Gastrocnemius medialis (tissue), 4 donors: ENCODE results near the gene AIF1L. TPM values are rescaled to one million over a fixed set of nuclear protein-coding genes. Genes with fewer than 3 reads are reported as not detected.

Source experiments
- ATAC-seq, 2 donors: fragments of 150-250 bp; one replicate each; pipeline ENCODE4 v1.9.1; 2016
- DNase-seq, 2 donors: peaks; one replicate each; pipeline ENCODE4 v3.0.0-alpha.2; 2019
- H3K27ac ChIP-seq, 4 donors: fragments of 200-600 bp; sonication (generic); 1 replicate in 1 of 4; 2 replicates in 3 of 4; pipeline ENCODE4 v1.5.1; 2016 to 2018; ENCODE audit warnings: mild to moderate bottlenecking in 2 of 4, moderate library complexity in 1 of 4
- H3K27me3 ChIP-seq, 3 donors: fragments of 200-600 bp; sonication (generic) in 2 of 3; 1 replicate in 1 of 3; 2 replicates in 2 of 3; pipeline versions ENCODE4 v1.5.1 to v1.6.0; 2016 to 2019; ENCODE audit warnings: mild to moderate bottlenecking in 1 of 3, moderate library complexity in 1 of 3
- H3K36me3 ChIP-seq, 2 donors: fragments of 200-600 bp; sonication (generic) in 1 of 2; one replicate each; pipeline ENCODE4 v1.5.1; 2017 to 2018
- H3K4me1 ChIP-seq, 2 donors: fragments of 200-600 bp; sonication (generic) in 1 of 2; one replicate each; pipeline ENCODE4 v1.5.1; 2016 to 2017; ENCODE audit warnings: mild to moderate bottlenecking in 2 of 2
- H3K4me3 ChIP-seq, 4 donors: fragments of 200-600 bp; sonication (generic) in 3 of 4; 1 replicate in 1 of 4; 2 replicates in 3 of 4; pipeline ENCODE4 v1.5.1; 2016 to 2019; ENCODE audit warnings: mild to moderate bottlenecking in 2 of 4
- H3K9me3 ChIP-seq, 3 donors: fragments of 200-600 bp; sonication (generic) in 2 of 3; 1 replicate in 1 of 3; 2 replicates in 2 of 3; pipeline ENCODE4 v1.5.1; 2016 to 2019
- POLR2A ChIP-seq, 2 donors: fragments of 450-650 bp; IDR thresholded peaks; one replicate each; pipeline ENCODE4 v1.6.1; 2017; ENCODE audit warnings: antibody characterized with exemption in 2 of 2, mild to moderate bottlenecking in 2 of 2, moderate library complexity in 2 of 2
- in situ Hi-C, 4 donors: fragments of 200-750 bp; cut with MboI; loops; one replicate each; pipeline versions ENCODE4 v1.15.0 to v1.8.0; 2017; ENCODE audit warnings: low sequenced_read_pairs in 4 of 4
- intact Hi-C: fragments of 100-400 bp; cut with DNase I; formaldehyde crosslinking; loops from one replicate; pipeline ENCODE4 v1.15.1; 2023; ENCODE audit warnings: low total_unique reads
- total RNA-seq, 4 donors: library from RNA; depleted of rRNA; stranded (reverse); fragments of >200 nt; gene quantifications; one replicate each; pipeline versions ENCODE4 v1.1.0 to v1.2.3, GENCODE V29; 2016
- TF ChIP-seq, protein P1 (sequence below), 5 experiments: fragments of 450-650 bp in 3 of 5; fragments of 200-600 bp in 2 of 5; sonication (generic) in 2 of 5; IDR thresholded peaks in 4 of 5; conservative IDR thresholded peaks in 1 of 5; 1 replicate in 4 of 5; 2 replicates in 1 of 5; pipeline ENCODE4 v1.5.1; 2016 to 2019; ENCODE audit warnings: antibody characterized with exemption in 5 of 5, mild to moderate bottlenecking in 3 of 5, moderate library complexity in 3 of 5

Gene AIF1L
- total RNA-seq, 4 donors from 2014 or later, result 7.5 to 10.6 (median 8.9) TPM

- Histone ChIP-seq H3K9me3 (no peaks in the 10 kb centered on the region), H3K4me3 (no peak overlapping the region), H3K36me3 (peaks cover 0 to 97% of the 10 kb centered on the region in 2 donors), H3K27ac (no peak overlapping the region), H3K4me1 (no peaks in the 10 kb centered on the region), H3K27me3 (no peaks in the 10 kb centered on the region)
- intact Hi-C loops, result no loop called here
- TF ChIP-seq, protein P1, sequence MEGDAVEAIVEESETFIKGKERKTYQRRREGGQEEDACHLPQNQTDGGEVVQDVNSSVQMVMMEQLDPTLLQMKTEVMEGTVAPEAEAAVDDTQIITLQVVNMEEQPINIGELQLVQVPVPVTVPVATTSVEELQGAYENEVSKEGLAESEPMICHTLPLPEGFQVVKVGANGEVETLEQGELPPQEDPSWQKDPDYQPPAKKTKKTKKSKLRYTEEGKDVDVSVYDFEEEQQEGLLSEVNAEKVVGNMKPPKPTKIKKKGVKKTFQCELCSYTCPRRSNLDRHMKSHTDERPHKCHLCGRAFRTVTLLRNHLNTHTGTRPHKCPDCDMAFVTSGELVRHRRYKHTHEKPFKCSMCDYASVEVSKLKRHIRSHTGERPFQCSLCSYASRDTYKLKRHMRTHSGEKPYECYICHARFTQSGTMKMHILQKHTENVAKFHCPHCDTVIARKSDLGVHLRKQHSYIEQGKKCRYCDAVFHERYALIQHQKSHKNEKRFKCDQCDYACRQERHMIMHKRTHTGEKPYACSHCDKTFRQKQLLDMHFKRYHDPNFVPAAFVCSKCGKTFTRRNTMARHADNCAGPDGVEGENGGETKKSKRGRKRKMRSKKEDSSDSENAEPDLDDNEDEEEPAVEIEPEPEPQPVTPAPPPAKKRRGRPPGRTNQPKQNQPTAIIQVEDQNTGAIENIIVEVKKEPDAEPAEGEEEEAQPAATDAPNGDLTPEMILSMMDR (IDR thresholded peaks at IDR 0.05 in 4 of 5, conservative IDR thresholded peaks at IDR 0.05 in 1 of 5), result no peak
- no peak for TF ChIP-seq POLR2A (IDR thresholded peaks at IDR 0.05)
- in situ Hi-C loops, result loop anchor here in 1 of 4 donors (25.0 kb wide), 1 partner anchor 1147 kb away; no protein-coding TSS in a partner anchor
- ATAC-seq, result no peak
- DNase-seq, result no peak
These were observed 43.8 kb downstream of the AIF1L start for GRCh38 chr9:131140112-131140511.

GRCh38 chr9:131140550-131140949, 44.2 kb downstream of the AIF1L start:
- H3K36me3 ChIP-seq, result peaks cover 0 to 97% of the 10 kb centered on the region in 2 donors
- intact Hi-C loops, result no loop called here

DNA sequence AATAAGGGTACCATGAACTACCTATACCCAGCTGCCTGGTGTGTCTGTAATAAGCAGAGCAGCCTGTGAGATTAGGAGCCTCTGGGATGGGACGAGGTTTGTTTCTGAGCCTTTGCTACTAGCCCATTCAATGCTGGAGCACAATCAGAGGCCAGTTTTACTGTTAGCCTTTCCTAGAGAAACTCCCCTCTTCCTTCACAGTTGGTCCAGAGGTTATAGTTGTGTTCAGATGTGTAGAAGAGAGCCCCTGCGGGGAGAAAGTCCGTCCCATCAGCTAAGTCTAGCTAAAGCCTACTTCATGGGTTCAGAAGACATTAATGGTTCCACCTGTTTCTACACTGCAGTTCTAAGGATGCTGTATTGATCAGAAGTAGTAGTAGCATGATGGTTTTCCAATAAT, 45.8 kb downstream of the AIF1L start:
- intact Hi-C loops (no loop called here), in situ Hi-C loops (loop anchor here in 1 of 4 donors (25.0 kb wide), 1 partner anchor 1145 kb away; no protein-coding TSS in a partner anchor)
- no peak overlapping the region for H3K4me3 ChIP-seq
- no peaks in the 10 kb centered on the region for H3K27me3 ChIP-seq
- no peak for ATAC-seq
- TF ChIP-seq POLR2A (IDR thresholded peaks at IDR 0.05), result no peak
- TF ChIP-seq, protein P1 (IDR thresholded peaks at IDR 0.05 in 4 of 5, conservative IDR thresholded peaks at IDR 0.05 in 1 of 5), result no peak
- H3K36me3 ChIP-seq, result peaks cover 0 to 97% of the 10 kb centered on the region in 2 donors
- H3K4me1 ChIP-seq, result no peaks in the 10 kb centered on the region
- no peak for DNase-seq
- H3K27ac ChIP-seq, result no peak overlapping the region
- H3K9me3 ChIP-seq, result no peaks in the 10 kb centered on the region

More at GRCh38 chr9:131140550-131140949, 44.2 kb downstream of the AIF1L start:
- Histone ChIP-seq H3K9me3 (no peaks in the 10 kb centered on the region), H3K4me1 (no peaks in the 10 kb centered on the region), H3K27me3 (no peaks in the 10 kb centered on the region), H3K27ac (no peak overlapping the region), H3K4me3 (no peak overlapping the region)
- DNase-seq (no peak), ATAC-seq (no peak)
- no peak for TF ChIP-seq POLR2A (IDR thresholded peaks at IDR 0.05)
- TF ChIP-seq, protein P1 (IDR thresholded peaks at IDR 0.05 in 4 of 5, conservative IDR thresholded peaks at IDR 0.05 in 1 of 5), result no peak
- in situ Hi-C loops, result loop anchor here in 1 of 4 donors (25.0 kb wide), 1 partner anchor 1147 kb away; no protein-coding TSS in a partner anchor

DNA sequence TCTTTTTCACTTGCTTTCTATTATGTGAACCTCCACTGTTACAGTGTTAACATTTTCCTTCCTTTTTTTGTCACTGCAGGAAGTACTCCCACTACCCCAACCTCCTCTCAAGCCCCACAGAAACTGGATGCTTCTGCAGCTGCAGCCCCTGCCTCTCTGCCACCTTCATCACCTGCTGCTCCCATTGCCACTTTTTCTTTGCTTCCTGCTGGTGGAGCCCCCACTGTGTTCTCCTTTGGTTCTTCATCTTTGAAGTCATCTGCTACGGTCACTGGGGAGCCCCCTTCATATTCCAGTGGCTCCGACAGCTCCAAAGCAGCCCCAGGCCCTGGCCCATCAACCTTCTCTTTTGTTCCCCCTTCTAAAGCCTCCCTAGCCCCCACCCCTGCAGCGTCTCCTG, 47.9 kb downstream of the AIF1L start:
- intact Hi-C loops (no loop called here), in situ Hi-C loops (loop anchor here in 1 of 4 donors (25.0 kb wide), 1 partner anchor 1143 kb away; no protein-coding TSS in a partner anchor)
- TF ChIP-seq, protein P1 (IDR thresholded peaks at IDR 0.05 in 4 of 5, conservative IDR thresholded peaks at IDR 0.05 in 1 of 5), result no peak
- Histone ChIP-seq H3K4me1 (no peaks in the 10 kb centered on the region), H3K27ac (no peak overlapping the region), H3K27me3 (no peaks in the 10 kb centered on the region), H3K4me3 (no peak overlapping the region), H3K9me3 (no peaks in the 10 kb centered on the region), H3K36me3 (peaks cover 0 to 94% of the 10 kb centered on the region in 2 donors)
- DNase-seq (no peak), ATAC-seq (no peak)

DNA sequence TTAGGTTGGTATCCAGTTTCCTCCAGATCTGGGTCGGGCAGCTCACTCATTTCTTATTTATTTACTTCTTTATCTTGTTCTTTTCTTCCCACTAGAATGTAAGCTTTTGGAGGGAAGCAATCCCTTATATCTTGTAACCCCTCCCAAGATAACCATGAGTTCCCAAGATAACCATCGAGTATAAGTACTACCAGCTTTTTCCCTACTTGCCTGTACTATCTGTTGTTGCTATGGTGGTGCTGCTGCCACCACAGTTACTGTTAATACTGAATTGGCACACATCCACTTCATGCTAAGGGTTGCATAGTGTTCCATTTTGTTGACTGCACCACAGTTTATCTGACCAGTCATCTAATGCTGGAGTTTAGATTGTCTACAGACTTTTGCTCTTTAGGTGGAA, 48.9 kb downstream of the AIF1L start:
- no peak for TF ChIP-seq POLR2A (IDR thresholded peaks at IDR 0.05)
- TF ChIP-seq, protein P1 (IDR thresholded peaks at IDR 0.05 in 4 of 5, conservative IDR thresholded peaks at IDR 0.05 in 1 of 5), result no peak
- H3K36me3 ChIP-seq, result peaks cover under 1 to 94% of the 10 kb centered on the region in 2 donors
- ATAC-seq (no peak), DNase-seq (no peak)
- H3K4me1 ChIP-seq, result no peaks in the 10 kb centered on the region
- no peak overlapping the region for H3K27ac ChIP-seq
- H3K9me3 ChIP-seq, result no peaks in the 10 kb centered on the region
- no peaks in the 10 kb centered on the region for H3K27me3 ChIP-seq
- no peak overlapping the region for H3K4me3 ChIP-seq
- in situ Hi-C loops (loop anchor here in 1 of 4 donors (25.0 kb wide), 1 partner anchor 1142 kb away; no protein-coding TSS in a partner anchor), intact Hi-C loops (no loop called here)
